ENCODE measurements around the gene SIM2. TPM values are rescaled to one million over a fixed set of nuclear protein-coding genes. Genes with fewer than 3 reads are reported as not detected.

Gene SIM2
- total and polyA plus RNA-seq, 2 experiments from 2014 or later = 0.16 to 0.49 TPM

GRCh38 chr21:36699546-36700294 is 805 bp downstream of the SIM2 start:
- peak overlapping the region; percentile 82 for H3K4me2 ChIP-seq
- no peak overlapping the region for H3K27ac Mint-ChIP-seq
- no peak overlapping the region for H3K27ac ChIP-seq (ENCODE audit: low read depth)
- peak overlapping the region; percentile 84 for H2AFZ ChIP-seq
- no peaks in the 10 kb centered on the region; the same call in 2 of the 3 replicates for H3K36me3 Mint-ChIP-seq (ENCODE audit: low read depth)
- peaks cover 57% of the 10 kb centered on the region for H3K4me1 ChIP-seq (ENCODE audit: insufficient read depth)
- H3K4me3 ChIP-seq = peak overlapping the region; percentile 59
- peaks cover 9% of the 10 kb centered on the region for H4K20me1 ChIP-seq (replicated peaks; ENCODE audit: insufficient read depth)
- no peaks in the 10 kb centered on the region for H3K36me3 ChIP-seq (ENCODE audit: insufficient read depth)
- H3K4me3 Mint-ChIP-seq = peak overlapping the region; percentile 67
- H3K9me2 ChIP-seq (ENCODE audit: insufficient read depth) = no peaks in the 10 kb centered on the region
- DNase-seq (ENCODE audit: low spot score) (peak; percentile 46), ATAC-seq (no peak)
- H3K27me3 Mint-ChIP-seq (ENCODE audit: insufficient read depth, low read depth, poor library complexity) = peaks cover 95% of the 10 kb centered on the region
- peaks cover 47% of the 10 kb centered on the region for H3K4me1 Mint-ChIP-seq
- H3K9me3 Mint-ChIP-seq = peaks cover 6% of the 10 kb centered on the region
- H3K79me2 ChIP-seq (replicated peaks; ENCODE audit: insufficient read depth) = no peaks in the 10 kb centered on the region
- peaks cover 17% of the 10 kb centered on the region for H3F3A ChIP-seq (replicated peaks; ENCODE audit: low read depth)
- TF ChIP-seq POLR2AphosphoS5 (IDR thresholded peaks at IDR 0.05; ENCODE audit: low read depth) (no peak), STAT1 (IDR thresholded peaks at IDR 0.05; ENCODE audit: unreplicated experiment) (no peak), EZH2 (IDR thresholded peaks at IDR 0.05; ENCODE audit: low read depth, unreplicated experiment) (peak; percentile 91), NANOG (IDR thresholded peaks at IDR 0.05; ENCODE audit: borderline replicate concordance) (no peak), CREB1 (CRISPR knock-in tag; IDR thresholded peaks at IDR 0.05; ENCODE audit: low read depth) (no peak), EZH2phosphoT487 (IDR thresholded peaks at IDR 0.05; ENCODE audit: unreplicated experiment) (peak; percentile 21), ZNF114 (CRISPR knock-in tag; IDR thresholded peaks at IDR 0.05) (no peak), ZNF331 (CRISPR knock-in tag; IDR thresholded peaks at IDR 0.05; ENCODE audit: low read depth) (no peak), REST (IDR thresholded peaks at IDR 0.05; ENCODE audit: unreplicated experiment) (no peak)
- TF ChIP-seq, protein P1, sequence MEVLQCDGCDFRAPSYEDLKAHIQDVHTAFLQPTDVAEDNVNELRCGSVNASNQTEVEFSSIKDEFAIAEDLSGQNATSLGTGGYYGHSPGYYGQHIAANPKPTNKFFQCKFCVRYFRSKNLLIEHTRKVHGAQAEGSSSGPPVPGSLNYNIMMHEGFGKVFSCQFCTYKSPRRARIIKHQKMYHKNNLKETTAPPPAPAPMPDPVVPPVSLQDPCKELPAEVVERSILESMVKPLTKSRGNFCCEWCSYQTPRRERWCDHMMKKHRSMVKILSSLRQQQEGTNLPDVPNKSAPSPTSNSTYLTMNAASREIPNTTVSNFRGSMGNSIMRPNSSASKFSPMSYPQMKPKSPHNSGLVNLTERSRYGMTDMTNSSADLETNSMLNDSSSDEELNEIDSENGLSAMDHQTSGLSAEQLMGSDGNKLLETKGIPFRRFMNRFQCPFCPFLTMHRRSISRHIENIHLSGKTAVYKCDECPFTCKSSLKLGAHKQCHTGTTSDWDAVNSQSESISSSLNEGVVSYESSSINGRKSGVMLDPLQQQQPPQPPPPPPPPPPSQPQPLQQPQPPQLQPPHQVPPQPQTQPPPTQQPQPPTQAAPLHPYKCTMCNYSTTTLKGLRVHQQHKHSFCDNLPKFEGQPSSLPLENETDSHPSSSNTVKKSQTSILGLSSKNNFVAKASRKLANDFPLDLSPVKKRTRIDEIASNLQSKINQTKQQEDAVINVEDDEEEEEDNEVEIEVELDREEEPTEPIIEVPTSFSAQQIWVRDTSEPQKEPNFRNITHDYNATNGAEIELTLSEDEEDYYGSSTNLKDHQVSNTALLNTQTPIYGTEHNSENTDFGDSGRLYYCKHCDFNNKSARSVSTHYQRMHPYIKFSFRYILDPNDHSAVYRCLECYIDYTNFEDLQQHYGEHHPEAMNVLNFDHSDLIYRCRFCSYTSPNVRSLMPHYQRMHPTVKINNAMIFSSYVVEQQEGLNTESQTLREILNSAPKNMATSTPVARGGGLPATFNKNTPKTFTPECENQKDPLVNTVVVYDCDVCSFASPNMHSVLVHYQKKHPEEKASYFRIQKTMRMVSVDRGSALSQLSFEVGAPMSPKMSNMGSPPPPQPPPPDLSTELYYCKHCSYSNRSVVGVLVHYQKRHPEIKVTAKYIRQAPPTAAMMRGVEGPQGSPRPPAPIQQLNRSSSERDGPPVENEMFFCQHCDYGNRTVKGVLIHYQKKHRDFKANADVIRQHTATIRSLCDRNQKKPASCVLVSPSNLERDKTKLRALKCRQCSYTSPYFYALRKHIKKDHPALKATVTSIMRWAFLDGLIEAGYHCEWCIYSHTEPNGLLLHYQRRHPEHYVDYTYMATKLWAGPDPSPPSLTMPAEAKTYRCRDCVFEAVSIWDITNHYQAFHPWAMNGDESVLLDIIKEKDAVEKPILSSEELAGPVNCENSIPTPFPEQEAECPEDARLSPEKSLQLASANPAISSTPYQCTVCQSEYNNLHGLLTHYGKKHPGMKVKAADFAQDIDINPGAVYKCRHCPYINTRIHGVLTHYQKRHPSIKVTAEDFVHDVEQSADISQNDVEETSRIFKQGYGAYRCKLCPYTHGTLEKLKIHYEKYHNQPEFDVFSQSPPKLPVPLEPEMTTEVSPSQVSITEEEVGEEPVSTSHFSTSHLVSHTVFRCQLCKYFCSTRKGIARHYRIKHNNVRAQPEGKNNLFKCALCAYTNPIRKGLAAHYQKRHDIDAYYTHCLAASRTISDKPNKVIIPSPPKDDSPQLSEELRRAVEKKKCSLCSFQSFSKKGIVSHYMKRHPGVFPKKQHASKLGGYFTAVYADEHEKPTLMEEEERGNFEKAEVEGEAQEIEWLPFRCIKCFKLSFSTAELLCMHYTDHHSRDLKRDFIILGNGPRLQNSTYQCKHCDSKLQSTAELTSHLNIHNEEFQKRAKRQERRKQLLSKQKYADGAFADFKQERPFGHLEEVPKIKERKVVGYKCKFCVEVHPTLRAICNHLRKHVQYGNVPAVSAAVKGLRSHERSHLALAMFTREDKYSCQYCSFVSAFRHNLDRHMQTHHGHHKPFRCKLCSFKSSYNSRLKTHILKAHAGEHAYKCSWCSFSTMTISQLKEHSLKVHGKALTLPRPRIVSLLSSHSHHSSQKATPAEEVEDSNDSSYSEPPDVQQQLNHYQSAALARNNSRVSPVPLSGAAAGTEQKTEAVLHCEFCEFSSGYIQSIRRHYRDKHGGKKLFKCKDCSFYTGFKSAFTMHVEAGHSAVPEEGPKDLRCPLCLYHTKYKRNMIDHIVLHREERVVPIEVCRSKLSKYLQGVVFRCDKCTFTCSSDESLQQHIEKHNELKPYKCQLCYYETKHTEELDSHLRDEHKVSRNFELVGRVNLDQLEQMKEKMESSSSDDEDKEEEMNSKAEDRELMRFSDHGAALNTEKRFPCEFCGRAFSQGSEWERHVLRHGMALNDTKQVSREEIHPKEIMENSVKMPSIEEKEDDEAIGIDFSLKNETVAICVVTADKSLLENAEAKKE (CRISPR knock-in tag; IDR thresholded peaks at IDR 0.05) = no peak
- TF ChIP-seq, protein P2, sequence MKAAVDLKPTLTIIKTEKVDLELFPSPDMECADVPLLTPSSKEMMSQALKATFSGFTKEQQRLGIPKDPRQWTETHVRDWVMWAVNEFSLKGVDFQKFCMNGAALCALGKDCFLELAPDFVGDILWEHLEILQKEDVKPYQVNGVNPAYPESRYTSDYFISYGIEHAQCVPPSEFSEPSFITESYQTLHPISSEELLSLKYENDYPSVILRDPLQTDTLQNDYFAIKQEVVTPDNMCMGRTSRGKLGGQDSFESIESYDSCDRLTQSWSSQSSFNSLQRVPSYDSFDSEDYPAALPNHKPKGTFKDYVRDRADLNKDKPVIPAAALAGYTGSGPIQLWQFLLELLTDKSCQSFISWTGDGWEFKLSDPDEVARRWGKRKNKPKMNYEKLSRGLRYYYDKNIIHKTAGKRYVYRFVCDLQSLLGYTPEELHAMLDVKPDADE (IDR thresholded peaks at IDR 0.05) = no peak
- TF ChIP-seq, protein P3, sequence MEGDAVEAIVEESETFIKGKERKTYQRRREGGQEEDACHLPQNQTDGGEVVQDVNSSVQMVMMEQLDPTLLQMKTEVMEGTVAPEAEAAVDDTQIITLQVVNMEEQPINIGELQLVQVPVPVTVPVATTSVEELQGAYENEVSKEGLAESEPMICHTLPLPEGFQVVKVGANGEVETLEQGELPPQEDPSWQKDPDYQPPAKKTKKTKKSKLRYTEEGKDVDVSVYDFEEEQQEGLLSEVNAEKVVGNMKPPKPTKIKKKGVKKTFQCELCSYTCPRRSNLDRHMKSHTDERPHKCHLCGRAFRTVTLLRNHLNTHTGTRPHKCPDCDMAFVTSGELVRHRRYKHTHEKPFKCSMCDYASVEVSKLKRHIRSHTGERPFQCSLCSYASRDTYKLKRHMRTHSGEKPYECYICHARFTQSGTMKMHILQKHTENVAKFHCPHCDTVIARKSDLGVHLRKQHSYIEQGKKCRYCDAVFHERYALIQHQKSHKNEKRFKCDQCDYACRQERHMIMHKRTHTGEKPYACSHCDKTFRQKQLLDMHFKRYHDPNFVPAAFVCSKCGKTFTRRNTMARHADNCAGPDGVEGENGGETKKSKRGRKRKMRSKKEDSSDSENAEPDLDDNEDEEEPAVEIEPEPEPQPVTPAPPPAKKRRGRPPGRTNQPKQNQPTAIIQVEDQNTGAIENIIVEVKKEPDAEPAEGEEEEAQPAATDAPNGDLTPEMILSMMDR (conservative IDR thresholded peaks at IDR 0.05; ENCODE audit: low read depth in 2 of 2) = no peak
- H3K27me3 ChIP-seq (ENCODE audit: insufficient read depth) = peaks cover 100% of the 10 kb centered on the region
